Skeletal muscle satellite cell (primary cell): ENCODE data around the gene CCDC150. TPM values are rescaled to one million over a fixed set of nuclear protein-coding genes. Genes with fewer than 3 reads are reported as not detected.

Experiments
- H3K27me3 ChIP-seq: 2 replicates; pipeline ENCODE4 v1.7.0; 2013; ENCODE audit warnings: low read length; ENCODE audit not compliant: control insufficient read depth, insufficient read depth
- H3K36me3 ChIP-seq: 2 replicates; pipeline ENCODE4 v1.7.0; 2013; ENCODE audit warnings: mild to moderate bottlenecking, control low read depth, low read length; ENCODE audit not compliant: insufficient read depth
- H3K4me1 ChIP-seq: 2 replicates; pipeline ENCODE4 v1.7.0; 2013; ENCODE audit warnings: low read length; ENCODE audit not compliant: control insufficient read depth, insufficient read depth
- H3K4me2 ChIP-seq: 2 replicates; pipeline ENCODE4 v1.7.0; 2013; ENCODE audit warnings: mild to moderate bottlenecking, low read length
- H3K4me3 ChIP-seq: 2 replicates; pipeline ENCODE4 v1.7.0; 2013; ENCODE audit warnings: low read length
- H3K9ac ChIP-seq: 2 replicates; pipeline ENCODE4 v1.7.0; 2013; ENCODE audit warnings: mild to moderate bottlenecking, low read depth, low read length, moderate library complexity
- H3K9me3 ChIP-seq: replicated peaks from 2 replicates; pipeline ENCODE4 v1.7.0; 2013; ENCODE audit warnings: mild to moderate bottlenecking, control low read depth, low read length
- small RNA-seq: library from RNA; depleted of rRNA; stranded (forward); fragments of <200 nt; gene quantifications from one replicate; pipeline ENCODE3, GENCODE V24; 2012

The CCDC150 gene

DNA sequence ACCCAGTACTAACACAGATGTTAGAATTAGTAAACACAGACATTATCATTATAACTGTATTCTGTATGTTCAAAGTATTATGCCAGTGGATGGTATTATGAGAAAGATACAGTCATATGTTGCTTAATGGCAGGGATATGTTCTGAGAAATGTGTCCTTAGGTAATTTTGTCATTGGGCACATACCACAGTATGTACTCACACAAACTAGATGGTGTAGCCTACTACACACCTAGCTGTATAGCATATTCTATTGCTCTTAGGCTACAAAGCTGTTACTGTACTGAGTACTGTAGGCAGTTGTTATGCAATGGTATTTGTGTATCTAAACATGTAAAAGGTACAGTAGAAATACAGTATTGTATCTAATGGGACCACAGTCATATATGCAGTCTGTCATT lies 106.2 kb downstream of the CCDC150 start:
- Histone ChIP-seq H3K4me2 (no peak overlapping the region), H3K4me3 (no peak overlapping the region), H3K4me1 (no peaks in the 10 kb centered on the region), H3K36me3 (no peaks in the 10 kb centered on the region), H3K27me3 (no peaks in the 10 kb centered on the region), H3K9ac (no peak overlapping the region), H3K9me3 (no peaks in the 10 kb centered on the region)

DNA sequence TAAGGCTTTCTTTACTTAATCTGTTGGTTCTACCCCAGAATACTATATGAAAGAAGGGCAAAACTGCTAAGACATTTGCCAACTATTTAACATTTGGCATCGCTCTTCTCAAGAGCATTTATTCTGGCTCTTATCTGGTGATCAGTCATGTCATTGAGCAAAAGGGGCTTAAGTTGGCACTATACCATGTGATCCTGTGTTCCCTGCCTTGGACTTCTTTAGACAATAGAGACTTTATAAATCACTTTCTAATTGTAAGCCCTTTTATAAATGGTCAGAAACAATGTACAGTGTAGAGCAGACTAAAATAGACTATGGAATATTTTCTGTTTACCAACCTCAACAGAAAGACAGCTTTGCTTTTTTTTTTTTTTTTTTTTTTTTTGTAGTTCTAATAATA lies 107.9 kb downstream of the CCDC150 start:
- Histone ChIP-seq H3K27me3 (no peaks in the 10 kb centered on the region), H3K36me3 (no peaks in the 10 kb centered on the region), H3K4me2 (no peak overlapping the region), H3K4me1 (no peaks in the 10 kb centered on the region), H3K9ac (no peak overlapping the region), H3K9me3 (no peaks in the 10 kb centered on the region), H3K4me3 (no peak overlapping the region)

DNA sequence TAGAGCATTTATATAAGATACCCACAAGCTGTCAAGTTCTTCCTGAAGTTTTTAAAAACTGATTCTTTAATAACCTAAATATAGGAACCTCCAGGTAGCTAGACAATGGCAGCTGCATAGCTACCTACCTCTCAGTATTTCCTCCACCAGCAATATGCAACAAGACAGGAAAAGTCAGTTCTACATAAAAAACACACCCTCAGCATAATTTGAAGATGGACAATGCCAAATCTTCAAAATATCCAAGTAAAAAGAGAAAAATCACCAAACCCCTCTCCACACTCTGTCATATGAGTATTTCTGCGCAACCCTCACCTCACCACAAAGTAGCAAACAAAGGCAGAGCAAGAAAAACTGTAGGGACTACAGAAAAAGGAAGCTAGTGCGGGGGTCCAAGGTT lies 108.6 kb downstream of the CCDC150 start:
- no peak overlapping the region for H3K4me2 ChIP-seq
- H3K9me3 ChIP-seq: no peaks in the 10 kb centered on the region
- H3K9ac ChIP-seq: no peak overlapping the region
- no peak overlapping the region for H3K4me3 ChIP-seq
- H3K27me3 ChIP-seq: no peaks in the 10 kb centered on the region
- no peaks in the 10 kb centered on the region for H3K4me1 ChIP-seq
- H3K36me3 ChIP-seq: no peaks in the 10 kb centered on the region

DNA sequence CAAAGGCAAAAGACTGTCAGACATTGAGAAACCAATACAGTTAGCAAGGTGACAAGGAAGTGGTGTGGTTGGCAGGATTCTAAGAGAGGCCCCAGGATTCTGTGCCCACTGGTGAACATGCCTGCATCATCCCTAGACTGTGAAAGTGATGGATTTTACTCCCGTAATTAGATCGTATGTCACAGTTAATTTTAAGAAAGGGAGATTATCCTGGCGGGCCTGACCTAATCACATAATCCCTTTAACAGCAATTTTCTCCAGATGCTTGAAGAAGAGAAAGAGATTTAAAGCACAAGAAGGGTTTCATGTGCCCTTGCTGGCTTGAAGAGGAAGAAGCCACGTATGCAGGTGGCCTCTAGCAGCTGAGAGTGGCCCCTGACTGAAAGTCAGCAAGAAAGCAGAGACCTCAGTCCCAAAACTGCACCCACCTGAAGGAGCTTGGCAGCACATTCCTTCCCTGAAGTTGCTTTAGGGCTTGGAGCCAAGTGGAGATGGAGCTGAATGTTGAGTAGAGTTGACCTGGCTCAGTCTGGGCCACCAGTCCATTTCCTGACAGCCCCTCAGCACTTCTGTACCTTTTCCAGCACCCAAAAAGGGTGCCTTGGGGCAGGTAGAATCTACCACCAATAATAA lies 110.9 kb downstream of the CCDC150 start:
- H3K9ac ChIP-seq: no peak overlapping the region
- no peak overlapping the region for H3K4me2 ChIP-seq
- H3K36me3 ChIP-seq: no peaks in the 10 kb centered on the region
- no peaks in the 10 kb centered on the region for H3K4me1 ChIP-seq
- H3K27me3 ChIP-seq: no peaks in the 10 kb centered on the region
- H3K4me3 ChIP-seq: no peak overlapping the region
- no peaks in the 10 kb centered on the region for H3K9me3 ChIP-seq

DNA sequence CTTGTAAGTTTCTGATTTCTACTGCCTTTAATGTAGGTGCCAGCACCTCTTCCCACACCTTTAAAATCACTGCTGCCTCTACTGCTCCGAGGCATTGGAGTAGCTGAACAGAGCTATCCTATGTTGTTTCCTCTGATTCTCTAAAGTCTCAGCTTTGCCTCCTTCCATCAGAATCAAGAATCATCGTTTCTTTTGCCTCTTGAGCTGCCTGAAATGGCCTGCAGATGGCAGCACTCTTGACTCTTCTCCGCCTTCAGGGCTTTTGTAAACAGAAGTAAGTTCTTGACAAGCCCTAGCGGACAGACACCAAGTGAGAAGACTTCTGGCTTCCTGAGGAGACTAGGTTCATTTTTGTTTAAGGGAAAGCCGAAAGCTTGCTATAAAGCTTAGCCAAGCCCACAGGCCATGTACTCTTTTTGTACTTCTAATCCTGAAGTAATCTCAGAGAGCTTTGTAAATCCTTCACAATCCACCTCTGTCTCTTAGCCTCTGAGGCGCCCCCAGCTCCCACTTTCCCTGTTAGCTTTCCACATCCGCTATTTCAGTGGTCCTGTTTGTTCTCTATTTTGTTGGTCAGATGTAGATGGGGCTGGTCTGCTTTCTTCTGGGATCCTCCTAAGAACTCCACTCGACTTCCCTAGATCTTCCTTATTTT lies 111.6 kb downstream of the CCDC150 start:
- Histone ChIP-seq H3K36me3 (no peaks in the 10 kb centered on the region), H3K4me2 (no peak overlapping the region), H3K4me1 (no peaks in the 10 kb centered on the region), H3K4me3 (no peak overlapping the region), H3K9me3 (no peaks in the 10 kb centered on the region), H3K27me3 (no peaks in the 10 kb centered on the region), H3K9ac (no peak overlapping the region)

DNA sequence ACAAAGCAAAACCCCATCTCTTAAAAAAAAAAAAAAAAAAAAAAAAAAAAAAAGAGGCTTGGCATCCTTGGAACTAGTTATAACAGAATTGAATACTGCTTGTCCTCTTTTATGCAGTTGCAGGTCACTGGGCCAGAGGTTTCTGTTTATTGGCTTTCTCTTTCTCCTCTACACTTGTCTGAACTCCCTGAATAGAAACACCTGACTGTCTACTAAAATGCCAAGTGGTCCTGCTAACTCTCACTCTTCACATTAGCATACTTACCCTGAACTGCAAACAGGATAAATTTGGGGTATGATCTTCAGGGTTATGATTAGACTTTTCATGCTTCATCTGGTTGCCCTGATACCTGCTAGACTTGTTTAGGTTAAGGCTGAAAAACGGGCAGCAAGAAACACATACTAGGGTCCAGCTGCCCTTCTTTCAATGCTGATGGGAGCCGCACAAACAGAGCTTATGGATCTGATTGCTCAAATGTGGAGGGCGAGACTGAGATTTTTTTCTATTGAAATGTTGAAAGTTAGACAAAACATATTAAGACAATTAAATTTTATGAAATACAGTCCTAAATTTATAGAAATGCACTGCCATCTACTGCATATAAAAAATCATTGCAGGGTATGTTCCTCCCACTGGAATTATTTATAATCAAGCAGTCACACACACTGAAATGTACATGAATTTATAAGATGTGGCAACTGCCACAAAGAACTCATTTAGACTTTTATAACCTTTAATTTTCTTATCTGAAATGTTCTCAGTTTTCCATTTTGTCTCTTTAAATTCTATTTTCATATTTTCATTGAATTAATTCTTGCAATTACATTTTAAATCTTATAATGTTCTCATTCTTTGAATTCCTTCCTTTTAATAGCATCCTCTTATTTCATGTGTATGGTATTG lies 119.2 kb downstream of the CCDC150 start:
- H3K9ac ChIP-seq: no peak overlapping the region
- no peaks in the 10 kb centered on the region for H3K27me3 ChIP-seq
- H3K9me3 ChIP-seq: no peaks in the 10 kb centered on the region
- no peaks in the 10 kb centered on the region for H3K4me1 ChIP-seq
- H3K36me3 ChIP-seq: peaks cover 4% of the 10 kb centered on the region
- H3K4me2 ChIP-seq: no peak overlapping the region
- no peak overlapping the region for H3K4me3 ChIP-seq

DNA sequence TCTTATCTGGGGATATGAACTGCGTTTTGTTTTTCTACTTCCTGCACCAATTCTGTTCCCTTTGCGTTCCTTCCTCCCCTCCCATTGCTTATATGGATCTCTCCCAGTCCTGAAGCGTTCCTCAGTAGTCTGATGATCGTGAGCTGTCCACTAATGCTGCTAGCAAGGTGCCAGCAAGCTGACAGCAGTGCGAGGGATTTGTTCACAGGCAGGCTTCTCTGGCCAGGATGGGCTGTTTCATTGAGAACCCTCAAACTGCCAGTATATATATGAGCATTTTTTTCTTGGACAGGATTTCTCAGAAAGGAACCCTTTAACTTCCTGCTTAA lies 119.8 kb downstream of the CCDC150 start:
- Histone ChIP-seq H3K4me2 (no peak overlapping the region), H3K9me3 (no peaks in the 10 kb centered on the region), H3K27me3 (no peaks in the 10 kb centered on the region), H3K4me3 (no peak overlapping the region), H3K36me3 (peaks cover 8% of the 10 kb centered on the region), H3K4me1 (no peaks in the 10 kb centered on the region), H3K9ac (no peak overlapping the region)

DNA sequence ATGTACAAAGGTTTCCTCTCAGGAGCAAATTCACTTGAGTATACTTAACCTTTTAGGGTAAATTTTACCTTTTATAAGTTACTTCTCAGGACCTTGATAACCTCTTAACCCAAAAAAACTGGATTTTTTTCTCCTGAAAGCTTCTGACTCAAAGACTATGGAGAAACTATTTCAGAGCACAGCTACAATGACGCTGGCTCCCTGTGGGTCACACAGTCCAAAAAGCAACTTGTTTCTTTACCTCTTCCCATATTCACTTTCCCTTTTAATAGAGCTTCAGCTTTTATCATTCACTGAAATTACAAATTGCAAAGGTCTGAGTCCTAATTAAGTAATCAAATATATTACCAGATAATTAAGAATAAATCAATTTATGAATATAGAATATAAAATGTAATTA lies 127.6 kb downstream of the CCDC150 start:
- Histone ChIP-seq H3K9ac (no peak overlapping the region), H3K4me1 (no peaks in the 10 kb centered on the region), H3K27me3 (no peaks in the 10 kb centered on the region), H3K4me3 (no peak overlapping the region), H3K9me3 (no peaks in the 10 kb centered on the region), H3K4me2 (no peak overlapping the region), H3K36me3 (peaks cover 59% of the 10 kb centered on the region)

Small RNA genes within 50 kb of the gene (small RNA-seq; reads per million reads assigned to genes)
- gene RF00424: not detected
